Endodermal cell (in vitro differentiated cells): ENCODE results near the gene ZRANB3. TPM values are rescaled to one million over a fixed set of nuclear protein-coding genes. Genes with fewer than 3 reads are reported as not detected.

Experiments
- DNase-seq: peaks from one replicate; pipeline ENCODE4 v3.0.0-alpha.2; 2017
- H3K27ac ChIP-seq: 2 replicates; pipeline ENCODE4 v1.5.1; 2013; ENCODE audit warnings: mild to moderate bottlenecking, low read depth, low read length, moderate library complexity
- H3K27me3 ChIP-seq: 2 replicates; pipeline ENCODE4 v1.6.1; 2013; ENCODE audit warnings: mild to moderate bottlenecking, low read length, moderate library complexity; ENCODE audit not compliant: insufficient read depth, control insufficient read depth, poor library complexity, severe bottlenecking
- H3K36me3 ChIP-seq: 2 replicates; pipeline ENCODE4 v1.7.0; 2013; ENCODE audit warnings: mild to moderate bottlenecking, low read length, moderate library complexity; ENCODE audit not compliant: control insufficient read depth, insufficient read depth
- H3K4me1 ChIP-seq: one replicate; pipeline ENCODE4 v1.7.0; 2013; ENCODE audit warnings: low read length; ENCODE audit not compliant: control insufficient read depth, insufficient read depth
- H3K4me3 ChIP-seq: 2 replicates; pipeline ENCODE4 v1.5.1; 2013; ENCODE audit warnings: mild to moderate bottlenecking, low read length, moderate library complexity
- H3K9ac ChIP-seq: 2 replicates; pipeline ENCODE4 v1.6.1; 2013; ENCODE audit warnings: mild to moderate bottlenecking, low read length, moderate library complexity; ENCODE audit not compliant: poor library complexity, severe bottlenecking; ENCODE audit errors: extremely low read depth
- H3K9me3 ChIP-seq: 2 replicates; pipeline ENCODE4 v1.6.1; 2013; ENCODE audit warnings: mild to moderate bottlenecking, low read length, moderate library complexity; ENCODE audit not compliant: control insufficient read depth
- H3K27ac Mint-ChIP-seq: 2 replicates; pipeline ENCODE4 v1.8.0; 2020; ENCODE audit warnings: mixed read lengths
- H3K27me3 Mint-ChIP-seq: 2 replicates; pipeline ENCODE4 v1.8.0; 2021; ENCODE audit warnings: mild to moderate bottlenecking, mixed read lengths; ENCODE audit not compliant: insufficient read depth
- H3K36me3 Mint-ChIP-seq: 2 replicates; pipeline ENCODE4 v1.8.0; 2020; ENCODE audit warnings: low read depth, mixed read lengths
- H3K4me1 Mint-ChIP-seq: 2 replicates; pipeline ENCODE4 v1.8.0; 2020; ENCODE audit warnings: mixed read lengths
- H3K4me3 Mint-ChIP-seq: 2 replicates; pipeline ENCODE4 v1.8.0; 2020; ENCODE audit warnings: mild to moderate bottlenecking, moderate library complexity, mixed read lengths
- H3K9me3 Mint-ChIP-seq: 2 replicates; pipeline ENCODE4 v1.8.0; 2020; ENCODE audit warnings: mild to moderate bottlenecking, mixed read lengths
- WGBS, 2 experiments: methylation state at CpG; one replicate each; pipeline versions ENCODE4 v1.1.5 to v1.1.7; 2013; ENCODE audit warnings: missing lambda C conversion rate in 2 of 2, mixed read lengths in 1 of 2; ENCODE audit not compliant: insufficient coverage in 1 of 2, insufficient read length in 1 of 2; 5-methylcytosine and 5-hydroxymethylcytosine counted together
- total RNA-seq, 2 donors: library from RNA; stranded (reverse); fragmentation: NEBNext Ultra II Directional in 1 of 2; extraction: Animal tissue kit (Norgen Biotek cat#: 25700) in 1 of 2; gene quantifications; 2 replicates in 1 of 2; 3 replicates in 1 of 2; pipeline ENCODE4 v1.2.1, GENCODE V29; 2021
- TF ChIP-seq, protein P1 (sequence below): fragments of 200-600 bp; sonication (generic); conservative IDR thresholded peaks from 2 replicates; pipeline ENCODE4 v1.5.0; 2021; ENCODE audit warnings: antibody characterized with exemption, mild to moderate bottlenecking

Gene ZRANB3
- total RNA-seq, 2 donors from 2014 or later = 17.2 to 20.7 TPM

DNA sequence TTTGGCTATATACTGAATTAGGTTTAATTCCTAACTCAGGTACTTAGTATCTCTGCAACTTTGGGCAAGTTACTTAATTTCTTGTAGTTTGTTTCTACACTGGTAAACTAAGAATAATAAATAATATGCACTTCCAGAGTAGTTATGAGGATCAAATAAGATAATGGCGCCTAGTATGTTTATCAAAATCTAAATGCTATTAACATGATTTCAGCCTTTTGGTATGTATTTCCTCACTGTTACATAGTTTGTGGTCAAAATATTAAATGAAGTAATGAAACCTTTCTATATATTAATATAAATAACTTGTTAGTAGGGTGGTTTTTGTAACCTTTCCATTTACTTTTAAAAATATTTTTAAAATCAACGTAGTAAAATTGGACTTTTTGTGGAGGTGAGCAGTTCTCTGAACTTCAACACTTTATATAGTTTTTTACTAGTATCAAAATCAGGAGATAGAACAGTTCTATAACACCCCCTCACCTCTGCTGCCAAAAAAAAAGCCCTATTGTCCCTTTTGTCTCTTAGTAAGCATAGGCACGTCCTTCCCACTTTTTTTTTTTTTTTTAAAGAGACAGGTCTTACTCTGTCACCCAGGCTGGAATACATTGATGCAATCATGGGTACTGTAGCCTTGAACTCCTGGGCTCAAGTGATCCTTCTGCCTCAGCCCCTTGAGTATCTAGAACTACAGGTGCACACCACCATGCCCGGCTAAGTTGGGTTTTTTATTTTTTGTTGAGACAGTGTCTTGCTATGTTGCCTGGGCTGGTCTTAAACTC, 434.2 kb downstream of the ZRANB3 start:
- H3K4me1 Mint-ChIP-seq = peaks cover 11% of the 10 kb centered on the region
- TF ChIP-seq, protein P1, sequence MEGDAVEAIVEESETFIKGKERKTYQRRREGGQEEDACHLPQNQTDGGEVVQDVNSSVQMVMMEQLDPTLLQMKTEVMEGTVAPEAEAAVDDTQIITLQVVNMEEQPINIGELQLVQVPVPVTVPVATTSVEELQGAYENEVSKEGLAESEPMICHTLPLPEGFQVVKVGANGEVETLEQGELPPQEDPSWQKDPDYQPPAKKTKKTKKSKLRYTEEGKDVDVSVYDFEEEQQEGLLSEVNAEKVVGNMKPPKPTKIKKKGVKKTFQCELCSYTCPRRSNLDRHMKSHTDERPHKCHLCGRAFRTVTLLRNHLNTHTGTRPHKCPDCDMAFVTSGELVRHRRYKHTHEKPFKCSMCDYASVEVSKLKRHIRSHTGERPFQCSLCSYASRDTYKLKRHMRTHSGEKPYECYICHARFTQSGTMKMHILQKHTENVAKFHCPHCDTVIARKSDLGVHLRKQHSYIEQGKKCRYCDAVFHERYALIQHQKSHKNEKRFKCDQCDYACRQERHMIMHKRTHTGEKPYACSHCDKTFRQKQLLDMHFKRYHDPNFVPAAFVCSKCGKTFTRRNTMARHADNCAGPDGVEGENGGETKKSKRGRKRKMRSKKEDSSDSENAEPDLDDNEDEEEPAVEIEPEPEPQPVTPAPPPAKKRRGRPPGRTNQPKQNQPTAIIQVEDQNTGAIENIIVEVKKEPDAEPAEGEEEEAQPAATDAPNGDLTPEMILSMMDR = no peak
- Histone ChIP-seq H3K9ac (no peak overlapping the region), H3K4me3 (no peak overlapping the region), H3K27me3 (no peaks in the 10 kb centered on the region), H3K36me3 (peaks cover 60% of the 10 kb centered on the region), H3K4me1 (peaks cover 4% of the 10 kb centered on the region), H3K27ac (no peak overlapping the region), H3K9me3 (peaks cover 10% of the 10 kb centered on the region)
- 78 to 90% methylated on average over 1 to 3 of the region's 4 CpGs for WGBS, 2 experiments
- H3K27me3 Mint-ChIP-seq = no peaks in the 10 kb centered on the region
- H3K36me3 Mint-ChIP-seq = peaks cover 30% of the 10 kb centered on the region
- DNase-seq = no peak
- H3K4me3 Mint-ChIP-seq = no peak overlapping the region
- no peaks in the 10 kb centered on the region for H3K9me3 Mint-ChIP-seq
- no peak overlapping the region for H3K27ac Mint-ChIP-seq

DNA sequence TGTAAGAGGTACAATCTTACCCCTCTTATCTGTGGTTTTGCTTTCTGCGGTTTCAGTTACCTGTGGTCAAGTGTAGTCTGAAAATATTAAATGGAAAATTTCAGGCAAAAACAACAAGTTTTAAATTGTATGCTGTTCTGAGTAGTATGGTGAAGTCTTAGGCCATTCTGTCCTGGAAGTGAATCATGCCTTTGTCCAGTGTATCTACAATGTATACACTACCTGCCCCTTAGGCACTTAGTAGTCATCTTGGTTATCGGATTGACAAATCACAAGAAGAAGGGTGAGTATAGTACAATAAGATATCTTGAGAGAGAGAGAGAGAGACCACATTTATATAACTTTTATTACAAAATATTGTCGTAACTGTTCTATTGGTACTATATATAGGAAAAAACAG, 435.4 kb downstream of the ZRANB3 start:
- H3K4me1 ChIP-seq = peaks cover 4% of the 10 kb centered on the region
- no peaks in the 10 kb centered on the region for H3K9me3 Mint-ChIP-seq
- H3K9me3 ChIP-seq = peaks cover 8% of the 10 kb centered on the region
- peaks cover 51% of the 10 kb centered on the region for H3K36me3 ChIP-seq
- no peak overlapping the region for H3K27ac Mint-ChIP-seq
- H3K4me3 ChIP-seq = no peak overlapping the region
- DNase-seq = no peak
- peaks cover 18% of the 10 kb centered on the region for H3K4me1 Mint-ChIP-seq
- TF ChIP-seq, protein P1 = no peak
- peaks cover 26% of the 10 kb centered on the region for H3K36me3 Mint-ChIP-seq
- no peak overlapping the region for H3K9ac ChIP-seq
- WGBS, 2 experiments = 100% methylated on average over 2 of the region's 3 CpGs; no CpG with 5 or more reads in 1 of the 2 experiments
- H3K27ac ChIP-seq = no peak overlapping the region
- no peak overlapping the region for H3K4me3 Mint-ChIP-seq
- H3K27me3 ChIP-seq = no peaks in the 10 kb centered on the region
- H3K27me3 Mint-ChIP-seq = no peaks in the 10 kb centered on the region

- no peak overlapping the region for H3K27ac Mint-ChIP-seq
Measured at GRCh38 chr2:135094508-135094907, 436.5 kb downstream of the ZRANB3 start.

More at GRCh38 chr2:135094508-135094907, 436.5 kb downstream of the ZRANB3 start:
- Mint-ChIP-seq H3K4me1 (peaks cover 20% of the 10 kb centered on the region), H3K27me3 (no peaks in the 10 kb centered on the region), H3K9me3 (peaks cover 2% of the 10 kb centered on the region), H3K4me3 (no peak overlapping the region), H3K36me3 (peaks cover 29% of the 10 kb centered on the region)
- Histone ChIP-seq H3K27ac (no peak overlapping the region), H3K4me1 (peaks cover 4% of the 10 kb centered on the region), H3K27me3 (no peaks in the 10 kb centered on the region), H3K9ac (no peak overlapping the region), H3K9me3 (peaks cover 12% of the 10 kb centered on the region), H3K36me3 (peaks cover 54% of the 10 kb centered on the region), H3K4me3 (no peak overlapping the region)
- DNase-seq = no peak
- WGBS, 2 experiments = 95 to 100% methylated on average over 2 of the region's 2 CpGs
- TF ChIP-seq, protein P1 = no peak
